ENCODE data around the gene NSMCE1. TPM values are rescaled to one million over a fixed set of nuclear protein-coding genes. Genes with fewer than 3 reads are reported as not detected.

NSMCE1 gene
- total RNA-seq, 1 donor from 2014 or later: 41.1 TPM

DNA sequence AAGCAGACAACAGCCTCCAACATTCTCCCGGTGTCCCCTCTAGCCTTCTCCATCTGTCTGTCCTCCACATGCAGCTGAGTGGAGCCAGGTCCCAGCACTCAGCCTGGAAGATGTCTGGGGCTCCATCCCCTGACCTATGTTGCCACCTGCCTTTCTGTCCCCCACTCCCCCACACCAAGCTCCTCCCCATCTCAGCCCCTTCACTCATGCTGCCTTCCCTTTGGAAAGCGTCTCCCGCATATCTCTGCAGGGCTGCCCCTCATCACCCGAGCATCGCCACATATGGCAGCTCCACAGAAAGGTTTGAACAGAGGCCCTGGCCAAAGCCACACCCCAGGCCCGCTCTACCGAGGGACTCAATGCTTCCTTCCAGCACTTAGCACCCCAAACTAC lies 24.2 kb downstream of the NSMCE1 start:
- DNase-seq (ENCODE audit: low read depth in 2 of 2): no peak

DNA sequence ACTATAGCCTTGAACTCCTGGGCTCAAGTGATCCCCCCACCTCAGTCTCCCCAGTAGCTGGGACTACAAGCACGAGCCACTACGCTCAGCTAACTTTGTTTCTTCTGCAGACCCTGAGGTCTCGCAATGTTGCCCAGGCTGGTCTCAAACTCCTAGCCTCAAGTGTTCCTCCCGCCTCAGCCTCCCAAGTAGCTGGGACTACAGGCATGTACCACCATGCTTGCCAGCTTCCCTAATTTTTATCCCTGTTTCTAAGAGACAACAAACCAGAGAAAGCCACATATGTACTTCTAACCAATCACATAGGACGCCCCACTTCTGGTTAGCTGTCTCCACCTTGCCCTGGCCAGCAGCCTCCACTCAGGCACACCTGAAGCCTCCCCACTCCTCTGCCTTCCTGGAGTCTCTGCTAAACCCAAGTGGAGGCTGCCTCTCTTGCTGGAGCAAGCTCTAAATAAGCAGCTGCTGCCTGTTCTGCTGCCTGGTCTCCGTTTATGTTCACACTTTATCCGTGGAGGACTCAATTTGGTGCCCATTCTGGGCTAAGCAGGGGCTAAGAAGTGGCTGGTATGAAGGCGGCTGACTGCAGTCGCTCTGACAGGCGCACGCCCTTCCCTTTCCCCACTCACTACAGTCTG lies 24.7 kb downstream of the NSMCE1 start:
- no peak for DNase-seq (ENCODE audit: low read depth in 2 of 2)

DNA sequence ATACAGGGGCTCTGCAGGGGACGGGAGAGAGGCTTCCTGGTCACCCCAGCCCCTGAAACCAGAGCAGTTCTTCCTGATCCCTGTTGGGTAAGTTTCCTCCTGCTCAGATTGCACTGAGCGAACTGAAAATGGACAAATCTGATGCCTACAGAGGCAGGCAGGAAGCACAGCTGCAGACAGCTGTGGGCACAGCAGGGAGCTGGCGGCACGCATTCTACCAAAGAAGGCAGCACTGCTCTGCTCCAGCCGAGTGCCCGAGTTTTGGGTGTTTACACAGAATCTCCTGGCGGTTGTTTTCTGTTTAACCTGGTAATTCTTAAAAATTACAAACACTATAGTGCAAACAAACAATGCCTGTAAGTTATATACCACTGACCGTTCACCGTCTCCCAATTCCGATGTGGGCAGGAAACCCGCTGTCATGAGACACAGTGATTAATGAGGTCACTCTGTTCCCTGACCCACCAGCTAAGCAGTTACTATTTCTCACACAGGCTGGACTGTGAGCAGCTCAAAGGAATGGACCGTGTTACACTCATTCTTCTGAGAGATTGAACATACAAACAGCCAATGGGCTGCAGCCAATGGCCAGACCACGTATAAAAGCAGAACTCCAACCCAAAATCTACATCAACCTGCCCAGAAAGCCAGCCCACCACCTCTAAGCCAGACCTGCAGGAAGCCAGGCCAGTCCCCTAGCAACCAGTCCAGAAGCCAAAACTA lies 25.5 kb downstream of the NSMCE1 start:
- DNase-seq (ENCODE audit: low read depth in 2 of 2): peak; percentile 72 to 99

DNA sequence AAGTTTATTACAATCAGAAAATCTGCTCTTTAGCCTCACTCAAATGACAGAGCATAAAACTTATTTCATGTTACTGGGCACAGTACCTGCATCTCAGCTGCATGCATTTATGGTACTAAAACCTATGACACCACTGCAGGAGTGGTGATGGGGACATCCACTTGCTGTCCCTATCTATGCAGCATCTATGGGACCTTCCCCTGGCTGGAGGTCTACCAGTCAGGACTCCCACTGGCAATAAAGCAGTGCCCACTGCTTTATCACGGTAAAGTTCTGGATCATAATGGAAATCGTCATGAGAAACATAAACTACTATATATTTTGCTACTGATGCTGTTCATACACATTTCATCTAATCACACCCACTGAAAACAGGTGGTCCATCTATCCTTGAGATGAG lies 26.2 kb downstream of the NSMCE1 start:
- DNase-seq (ENCODE audit: low read depth in 2 of 2): no peak

DNA sequence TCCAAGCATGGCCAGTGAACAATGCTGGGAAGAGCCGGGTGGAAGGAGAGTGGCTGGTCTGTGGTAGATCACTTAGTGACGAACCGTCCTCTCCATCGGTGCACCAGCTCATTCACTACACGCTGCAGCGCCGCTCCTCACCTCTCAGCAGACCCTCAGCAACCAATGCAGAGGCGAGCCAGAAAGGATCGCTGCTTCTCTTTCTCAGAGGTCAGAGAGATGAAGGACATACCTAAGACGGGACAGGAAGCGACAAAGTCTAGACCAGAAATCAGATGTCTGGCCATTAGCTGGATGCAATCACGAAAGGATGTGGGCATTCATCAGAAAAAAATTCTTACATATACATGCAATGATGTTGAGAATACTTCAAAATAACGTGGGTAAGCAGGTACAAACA lies 26.9 kb downstream of the NSMCE1 start:
- DNase-seq (ENCODE audit: low read depth in 2 of 2): peak in 1 of 2 donors; percentile 87

DNA sequence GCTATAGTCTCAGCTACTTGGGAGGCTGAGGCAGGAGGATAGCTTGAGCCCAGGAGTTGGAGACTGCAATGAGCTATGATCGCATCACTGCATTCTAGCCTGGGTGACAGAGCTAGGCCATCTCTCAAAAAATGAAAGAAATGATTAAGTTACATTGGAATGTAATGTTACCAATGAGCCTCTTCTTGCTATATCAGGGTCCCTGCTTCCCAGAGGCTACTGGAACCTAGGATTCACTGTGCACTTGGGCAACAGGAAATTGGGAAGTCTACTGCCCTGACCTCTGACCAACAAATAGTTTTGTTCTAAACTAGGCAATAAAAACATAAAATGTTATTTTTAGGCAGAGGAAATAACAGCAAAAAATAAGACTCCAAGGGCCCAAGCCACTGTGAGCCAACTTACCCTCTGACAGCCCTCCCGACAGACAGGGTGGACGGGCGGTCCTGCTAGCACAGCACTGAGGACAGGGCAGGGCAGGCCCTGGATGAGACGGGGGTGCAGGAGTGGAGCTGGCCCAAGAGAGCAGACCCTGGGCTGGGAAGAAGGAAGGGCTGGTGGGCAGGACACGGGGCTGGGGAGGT lies 27.5 kb downstream of the NSMCE1 start:
- DNase-seq (ENCODE audit: low read depth in 2 of 2): peak in 1 of 2 donors; percentile 81

DNA sequence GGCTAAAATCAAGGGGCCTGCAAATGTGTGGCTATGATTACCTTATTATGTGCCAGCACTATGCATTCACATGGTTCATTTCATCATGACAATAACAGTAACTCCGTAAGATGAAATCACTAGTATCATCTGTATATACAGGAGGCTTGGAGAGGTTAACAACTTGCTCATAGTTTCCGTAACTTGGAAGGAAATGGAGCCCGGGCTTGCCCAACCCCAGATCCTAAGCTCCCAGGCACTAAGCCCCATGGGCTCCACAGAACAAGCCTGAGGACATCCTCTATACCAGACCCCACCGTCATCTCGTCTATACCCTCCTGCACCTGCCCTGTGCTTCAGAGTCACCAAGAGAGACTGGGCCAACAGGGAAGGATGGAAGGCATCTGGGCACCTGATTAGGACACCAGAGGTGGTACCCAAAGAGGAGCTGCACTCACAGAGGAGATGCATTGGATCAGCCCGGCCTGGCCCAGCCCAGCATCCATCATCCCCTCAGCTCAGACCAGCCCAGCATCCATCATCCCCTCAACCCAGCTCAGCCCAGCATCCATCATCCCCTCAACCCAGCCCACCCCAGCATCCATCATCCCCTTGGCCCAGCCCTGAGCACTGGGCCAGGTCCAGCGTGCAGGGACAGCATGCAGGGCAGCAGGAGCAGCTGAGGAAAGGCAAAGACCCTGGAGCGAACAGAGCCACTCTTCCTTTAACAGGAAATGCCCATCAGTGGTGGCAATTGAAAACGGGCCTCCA lies 28.5 kb downstream of the NSMCE1 start:
- DNase-seq (ENCODE audit: low read depth in 2 of 2): peak in 1 of 2 donors; percentile 72

DNA sequence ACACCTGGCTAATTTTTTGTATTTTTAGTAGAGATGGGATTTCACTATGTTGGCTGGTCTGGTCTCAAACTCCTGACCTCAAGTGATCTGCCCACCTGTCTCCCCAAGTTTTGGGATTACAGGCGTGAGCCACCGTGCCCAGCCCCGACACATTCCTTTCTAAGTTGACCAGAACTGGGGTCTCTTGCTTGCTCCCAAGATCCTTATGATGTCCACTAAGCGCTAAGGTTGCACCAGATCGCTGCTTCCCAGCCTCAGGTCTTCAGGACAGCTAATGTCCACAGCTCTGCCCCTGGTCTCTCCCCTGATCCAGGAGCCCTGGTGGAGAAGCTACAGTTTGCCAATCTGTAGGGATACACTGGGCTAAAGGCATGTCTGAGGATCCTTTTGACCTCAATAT lies 29.5 kb downstream of the NSMCE1 start:
- DNase-seq (ENCODE audit: low read depth in 2 of 2): no peak

DNA sequence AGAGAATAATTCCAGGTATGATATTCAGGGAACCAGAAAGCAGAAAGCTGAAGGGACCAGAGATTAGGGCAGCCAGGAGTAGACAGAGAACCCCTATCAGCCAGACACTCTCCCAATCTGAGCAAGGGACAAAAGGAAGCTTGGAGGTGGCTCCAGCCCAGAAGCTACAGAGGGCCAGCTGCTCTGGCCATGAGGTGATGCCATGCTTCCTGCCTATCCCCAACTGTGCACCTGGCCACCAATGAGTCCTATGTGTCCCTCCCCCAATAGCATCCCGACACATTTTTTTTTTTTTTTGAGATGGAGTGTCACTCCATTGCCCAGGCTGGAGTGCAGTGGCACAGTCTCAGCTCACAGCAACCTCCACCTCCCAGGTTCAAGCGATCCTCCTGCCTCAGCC lies 30.0 kb downstream of the NSMCE1 start:
- DNase-seq (ENCODE audit: low read depth in 2 of 2): no peak

DNA sequence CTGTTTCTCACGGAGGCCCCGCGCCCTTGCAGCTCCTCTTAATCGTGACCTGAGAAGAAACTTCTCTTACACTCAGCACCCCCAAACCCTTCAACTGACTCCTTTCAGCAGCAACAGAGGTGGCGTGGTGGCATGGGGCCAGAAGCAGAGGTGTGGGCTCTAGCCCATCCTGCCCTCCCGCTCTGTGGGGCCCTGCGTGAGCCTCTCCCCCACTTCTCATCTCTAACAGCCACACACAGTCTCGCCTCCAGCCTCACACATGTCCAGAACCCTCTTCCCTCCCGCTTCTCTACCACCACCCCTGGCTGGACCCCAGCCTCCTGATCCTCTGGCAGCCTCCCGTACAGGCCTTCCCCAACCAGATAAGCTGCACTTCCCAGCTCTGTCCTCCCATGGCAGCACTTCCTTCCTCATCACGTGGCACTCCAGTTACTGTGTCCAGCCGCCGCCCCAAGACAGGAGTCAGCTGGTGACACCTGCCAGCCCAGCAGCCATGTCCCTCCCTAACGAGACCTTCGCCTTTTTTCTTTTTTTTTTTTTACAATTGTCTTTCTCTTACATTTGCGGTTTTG lies 30.5 kb downstream of the NSMCE1 start:
- DNase-seq (ENCODE audit: low read depth in 2 of 2): peak; percentile 37 to 74

DNA sequence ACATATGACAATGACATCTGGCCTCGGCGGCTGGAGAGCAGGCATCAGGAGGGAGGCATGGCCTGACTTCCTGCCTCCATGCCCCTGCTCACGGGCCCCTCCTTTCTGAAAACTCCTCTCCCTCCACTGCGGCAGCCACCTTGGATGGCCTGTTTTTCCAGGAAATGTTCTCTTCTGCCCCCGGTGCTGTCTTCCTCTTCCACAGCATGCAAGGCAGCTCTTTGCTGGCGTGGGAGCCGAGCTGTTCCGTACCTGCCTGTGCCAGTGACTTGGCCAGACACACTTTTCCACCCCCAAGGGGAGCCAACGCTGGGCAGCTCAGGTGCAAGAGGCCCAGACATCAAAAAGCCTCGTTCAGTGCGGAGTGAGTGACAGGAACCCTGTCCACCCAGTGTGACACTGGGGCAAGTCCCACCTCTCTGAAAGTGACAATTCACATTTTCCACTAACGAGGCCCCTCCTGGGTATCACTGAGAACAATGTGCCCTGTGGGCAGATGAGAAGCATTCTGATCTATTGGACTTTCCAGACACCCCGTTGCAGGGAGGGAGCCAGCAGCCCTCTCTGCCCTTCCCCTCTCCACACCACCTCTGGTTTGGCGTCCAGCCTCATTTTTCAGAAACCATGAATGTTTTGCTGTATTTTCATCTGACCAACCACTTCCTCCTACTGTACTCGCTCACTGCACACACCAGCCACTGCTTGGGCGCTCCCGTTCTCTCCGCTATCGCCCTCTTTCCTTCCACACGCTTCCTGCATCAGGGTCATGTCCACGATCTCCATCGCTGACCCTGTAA lies 31.2 kb downstream of the NSMCE1 start:
- DNase-seq (ENCODE audit: low read depth in 2 of 2): peak; percentile 55 to 90

DNA sequence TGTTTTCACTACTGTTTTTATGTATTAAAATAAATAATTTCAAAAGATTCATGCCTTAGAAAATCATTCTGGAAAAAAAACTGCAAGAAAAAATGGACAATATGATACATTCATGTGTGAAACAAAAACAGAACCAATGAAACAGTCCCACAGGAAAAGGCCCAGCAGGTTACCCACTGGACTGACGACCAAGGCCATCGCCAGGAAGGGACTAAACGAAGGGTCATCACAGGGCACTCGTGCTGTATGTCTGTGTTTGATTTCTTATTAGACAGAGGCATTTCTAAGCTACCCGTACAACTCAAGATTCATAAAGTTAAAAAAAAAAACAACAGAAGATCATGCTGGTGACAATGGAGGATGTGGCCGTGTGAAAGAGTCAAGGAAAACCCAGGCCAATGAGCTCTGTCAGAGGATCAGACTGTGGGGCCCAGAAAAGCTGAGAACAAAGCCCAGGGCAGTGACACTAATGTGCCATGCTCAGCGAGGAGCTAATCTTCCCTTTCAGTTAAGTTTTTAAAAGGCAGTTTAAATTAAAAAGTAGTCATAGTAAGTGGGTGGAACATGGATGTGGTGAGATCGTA lies 31.8 kb downstream of the NSMCE1 start:
- peak in 1 of 2 donors; percentile 30 for DNase-seq (ENCODE audit: low read depth in 2 of 2)

DNA sequence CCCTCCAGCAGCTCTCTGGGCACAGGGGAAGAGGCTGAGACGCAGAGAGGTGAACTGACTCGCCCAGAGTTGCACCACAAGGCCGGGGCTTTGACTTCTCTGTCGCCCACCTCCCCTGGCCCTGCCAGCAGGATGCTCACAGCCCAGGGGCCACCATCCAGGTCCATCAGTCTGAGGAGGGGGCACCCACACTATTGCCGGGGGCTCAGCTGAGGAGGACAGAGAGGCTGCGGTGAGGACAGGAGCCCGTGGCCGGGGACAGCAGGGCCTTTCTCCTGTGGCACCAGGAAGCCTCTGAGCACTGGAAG lies 32.7 kb downstream of the NSMCE1 start:
- DNase-seq (ENCODE audit: low read depth in 2 of 2): no peak

DNA sequence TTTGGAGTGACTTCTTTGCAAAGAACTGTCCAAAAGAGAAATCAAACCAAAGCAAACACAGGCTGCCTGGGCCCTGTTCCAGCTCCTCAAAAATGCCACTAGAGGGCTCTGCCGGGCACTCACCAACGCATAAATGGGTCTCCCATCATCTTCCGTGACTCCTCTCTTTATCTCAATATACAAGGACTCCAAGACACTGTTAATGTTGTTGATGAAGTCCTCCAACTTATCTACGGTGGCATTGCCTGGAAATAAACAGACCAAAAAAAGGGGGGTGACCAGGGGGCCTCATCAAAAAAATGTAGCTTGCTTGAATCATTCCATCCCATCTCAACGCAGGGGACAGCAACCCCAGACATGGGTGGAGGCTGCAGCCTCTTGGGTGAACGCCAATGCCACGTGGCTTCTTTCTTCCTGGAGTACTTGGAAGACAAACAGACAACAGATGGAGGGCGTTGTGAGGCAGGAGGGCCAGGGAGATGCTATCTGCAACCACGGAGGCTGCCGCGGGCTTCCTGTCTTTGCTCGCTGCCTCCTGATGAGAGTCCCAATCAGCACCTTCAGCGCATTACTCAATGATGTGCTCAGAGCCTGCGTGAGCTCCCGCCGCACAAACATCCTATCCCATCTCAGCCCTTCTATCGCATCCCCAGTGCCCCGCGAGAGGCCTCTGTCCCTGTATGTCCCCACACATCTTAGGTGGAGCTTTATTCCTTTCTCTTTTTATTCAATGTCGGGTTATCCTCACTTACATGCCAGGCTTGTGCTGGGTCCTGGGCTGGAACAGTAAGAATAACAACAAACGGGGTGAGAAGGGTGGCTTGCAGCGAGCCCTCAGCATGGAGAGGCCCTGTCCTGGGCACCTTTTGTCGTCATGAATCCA lies 33.3 kb downstream of the NSMCE1 start:
- peak; percentile 80 to 99 for DNase-seq (ENCODE audit: low read depth in 2 of 2)

DNA sequence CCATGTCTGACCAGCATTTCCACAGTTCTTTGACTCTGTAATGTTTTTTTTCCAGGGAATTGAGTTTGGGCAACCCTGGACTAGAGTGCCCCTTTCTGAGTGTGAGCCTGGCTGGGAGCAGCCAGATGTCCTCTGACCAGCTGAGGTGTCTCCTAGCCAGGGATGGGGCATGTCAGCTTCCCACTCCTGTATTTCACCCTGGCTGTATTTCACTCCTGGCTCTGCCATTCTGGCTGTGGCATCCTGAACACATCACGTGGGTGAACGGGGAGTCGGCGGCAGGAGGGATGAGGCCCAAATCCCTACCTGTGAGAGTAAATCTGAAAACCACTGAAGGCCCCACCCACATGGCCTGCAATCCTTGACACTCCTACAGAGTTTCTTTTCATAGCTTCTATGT lies 34.0 kb downstream of the NSMCE1 start:
- DNase-seq (ENCODE audit: low read depth in 2 of 2): no peak

DNA sequence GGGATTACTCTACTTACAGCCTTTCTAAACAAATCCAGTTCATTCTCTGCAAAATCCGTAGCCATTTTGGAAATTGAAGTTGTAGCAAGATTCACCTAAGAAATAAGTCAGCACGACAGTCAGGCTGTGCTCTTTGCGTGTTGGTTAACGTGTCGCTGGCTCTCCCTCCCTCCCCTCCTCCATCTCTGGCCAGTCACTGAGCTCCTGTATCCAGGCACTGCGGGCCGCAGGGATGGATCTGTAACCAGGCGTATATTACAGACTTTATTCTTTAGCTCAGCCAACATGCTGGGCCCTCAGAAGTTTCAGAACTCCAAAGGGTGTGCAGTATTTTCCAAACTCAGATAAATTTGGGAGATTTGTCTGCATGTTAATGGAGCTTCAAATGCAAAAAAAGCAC lies 34.4 kb downstream of the NSMCE1 start:
- DNase-seq (ENCODE audit: low read depth in 2 of 2): no peak

DNA sequence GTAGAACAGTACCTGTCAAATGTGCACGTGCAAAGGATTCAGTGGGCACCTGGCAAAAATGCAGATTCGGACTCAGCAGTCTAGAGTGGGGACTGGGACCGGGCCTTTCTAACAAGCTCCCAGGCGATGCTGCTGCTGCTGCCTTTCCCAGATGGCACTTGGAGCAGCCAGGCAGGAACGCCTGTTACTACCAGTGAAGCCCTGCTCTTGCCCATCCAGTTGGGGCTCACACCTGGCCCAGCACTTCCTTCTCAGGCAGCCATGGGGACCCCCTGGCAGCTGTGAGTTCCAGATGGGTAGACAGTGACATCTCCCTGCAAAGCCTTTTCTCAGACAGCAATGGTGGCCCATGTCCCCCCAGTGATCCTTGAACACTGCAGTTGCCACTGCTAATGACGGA lies 34.8 kb downstream of the NSMCE1 start:
- no peak for DNase-seq (ENCODE audit: low read depth in 2 of 2)

DNA sequence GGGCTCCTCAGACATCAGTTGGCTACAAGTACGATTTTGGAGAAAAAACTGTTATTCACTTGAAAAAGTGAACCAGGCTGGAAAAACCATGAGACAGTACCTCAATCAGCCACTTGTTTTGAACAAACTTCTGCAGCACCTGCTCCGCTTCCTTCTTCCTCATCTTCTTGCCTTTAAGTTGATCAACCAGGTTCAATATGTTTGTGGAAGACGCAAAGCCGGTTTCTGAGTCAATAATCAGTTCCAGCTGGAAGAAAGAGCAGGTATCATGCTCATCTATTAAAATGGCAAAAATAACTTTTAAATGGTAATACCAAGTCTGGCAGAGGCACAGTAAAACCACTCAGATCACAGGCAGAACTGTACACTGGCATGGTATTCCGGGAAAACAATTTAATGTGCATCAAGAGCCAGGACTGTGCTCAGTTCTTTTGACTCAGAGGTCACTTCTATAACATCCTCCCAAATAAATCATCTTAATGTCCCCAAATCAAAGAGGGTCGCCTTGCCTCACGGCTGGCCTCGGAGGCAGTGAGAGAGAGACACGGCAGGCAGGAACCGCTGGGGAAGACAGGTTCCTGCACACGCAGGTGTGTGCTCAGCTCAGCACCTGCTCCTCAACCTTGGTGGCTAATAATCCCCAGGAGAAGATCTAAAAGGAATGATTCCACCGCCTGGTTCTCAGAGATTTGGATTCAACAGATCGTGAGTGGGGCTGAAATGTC lies 35.5 kb downstream of the NSMCE1 start:
- DNase-seq (ENCODE audit: low read depth in 2 of 2): no peak
